ENCODE data around the gene MYO1E.

DNA sequence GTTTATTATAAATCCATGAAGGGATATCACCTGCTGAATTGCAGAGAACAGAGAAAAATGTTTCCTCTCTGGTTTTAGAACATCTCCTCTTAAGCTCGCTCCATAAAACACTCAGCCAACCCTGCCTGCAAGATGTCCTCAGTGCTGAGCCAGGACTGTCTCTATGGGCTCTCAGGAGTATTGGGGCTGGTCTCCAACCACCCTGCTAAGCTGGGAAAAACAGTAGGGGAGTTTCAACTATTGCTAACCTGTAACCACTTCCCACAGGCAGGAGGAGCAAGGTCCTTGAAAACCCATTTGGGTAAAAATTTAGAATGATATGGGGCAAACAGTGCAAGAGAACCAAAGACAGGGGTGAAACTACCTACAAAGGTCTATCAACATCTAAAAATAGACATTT is 34.3 kb downstream of the MYO1E start:
- TF ChIP-seq CTCF (conservative IDR thresholded peaks at IDR 0.05; ENCODE audit: low read depth, low read length) (no peak), EZH2phosphoT487 (IDR thresholded peaks at IDR 0.05; ENCODE audit: borderline replicate concordance, low read length) (no peak), EZH2 (IDR thresholded peaks at IDR 0.05; ENCODE audit: low read length, unreplicated experiment) (no peak)
